NCI-H82 treated with DMSO at 0.1 percent for 48 hours (cell line): ENCODE measurements around the gene MGAT5B.

Experiments
- DNase-seq: peaks from one replicate; lab custom pipeline; 2025; ENCODE audit not compliant: unreplicated experiment; lab: John Stamatoyannopoulos, UW

The MGAT5B gene

DNA sequence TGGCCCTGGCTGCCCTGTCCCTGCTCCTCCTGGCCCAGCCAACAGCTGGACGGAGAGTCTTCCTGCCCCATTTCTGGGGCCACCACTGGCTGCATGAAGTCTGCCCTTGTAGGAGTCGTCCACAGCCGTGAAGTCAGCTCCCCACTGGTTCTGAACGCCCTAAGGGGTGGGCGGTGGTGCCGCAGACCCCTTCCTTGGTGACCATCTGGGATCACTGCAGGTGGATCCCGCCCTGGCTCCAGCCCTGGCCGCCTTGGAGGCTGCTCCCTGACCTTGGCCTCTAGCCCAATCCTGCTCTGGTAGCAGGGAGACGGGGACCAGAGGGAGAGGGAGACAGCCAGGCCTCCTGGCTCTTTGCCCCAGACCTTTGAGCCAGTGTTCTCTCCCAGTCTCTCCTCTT, 35.4 kb downstream of the MGAT5B start:
- DNase-seq: no peak

DNA sequence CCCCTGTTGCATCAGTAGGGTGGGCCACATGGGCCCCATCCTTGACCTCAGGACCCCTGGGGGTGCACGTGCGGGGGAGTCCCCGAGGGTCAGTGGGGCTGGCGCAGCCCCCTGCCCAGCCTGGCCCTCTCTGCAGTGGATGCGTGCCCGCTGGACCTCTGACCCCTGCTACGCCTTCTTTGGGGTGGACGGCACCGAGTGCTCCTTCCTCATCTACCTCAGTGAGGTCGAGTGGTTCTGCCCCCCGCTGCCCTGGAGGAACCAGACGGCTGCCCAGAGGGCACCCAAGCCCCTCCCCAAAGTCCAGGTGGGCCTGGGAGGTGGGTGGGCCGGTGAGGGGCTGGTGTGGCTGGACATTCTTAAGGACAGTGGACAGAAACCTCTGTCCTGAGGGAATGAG, 35.9 kb downstream of the MGAT5B start:
- no peak for DNase-seq

DNA sequence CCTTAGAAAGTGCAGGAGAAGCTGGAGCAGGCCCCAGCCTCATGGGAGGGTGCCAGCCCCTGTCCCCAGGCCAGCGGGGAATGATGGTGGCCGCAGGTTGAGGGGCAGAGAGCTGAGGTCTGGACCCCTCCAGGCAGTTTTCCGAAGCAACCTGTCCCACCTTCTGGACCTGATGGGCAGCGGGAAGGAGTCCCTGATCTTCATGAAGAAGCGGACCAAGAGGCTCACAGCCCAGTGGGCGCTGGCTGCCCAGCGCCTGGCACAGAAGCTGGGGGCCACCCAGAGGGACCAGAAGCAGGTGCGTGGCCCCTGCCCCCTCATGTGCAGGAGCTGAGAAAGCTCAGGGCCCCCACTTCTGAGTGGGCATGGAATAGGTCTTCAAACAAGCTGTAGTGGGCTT, 36.8 kb downstream of the MGAT5B start:
- no peak for DNase-seq

DNA sequence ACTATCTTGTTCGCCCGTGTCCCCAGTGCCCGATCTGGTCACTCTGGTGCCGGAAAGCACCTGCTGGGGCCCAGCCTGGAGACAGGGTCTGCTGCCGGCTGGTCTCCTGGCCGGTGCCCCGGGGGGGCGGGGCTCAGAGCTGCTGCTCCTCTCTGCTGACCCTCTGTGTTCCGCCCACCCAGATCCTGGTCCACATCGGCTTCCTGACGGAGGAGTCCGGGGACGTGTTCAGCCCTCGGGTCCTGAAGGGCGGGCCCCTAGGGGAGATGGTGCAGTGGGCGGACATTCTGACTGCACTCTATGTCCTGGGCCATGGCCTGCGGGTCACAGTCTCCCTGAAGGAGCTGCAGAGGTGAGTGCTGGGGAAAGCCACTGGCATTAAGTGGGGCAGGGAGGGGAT, 37.6 kb downstream of the MGAT5B start:
- DNase-seq: no peak

DNA sequence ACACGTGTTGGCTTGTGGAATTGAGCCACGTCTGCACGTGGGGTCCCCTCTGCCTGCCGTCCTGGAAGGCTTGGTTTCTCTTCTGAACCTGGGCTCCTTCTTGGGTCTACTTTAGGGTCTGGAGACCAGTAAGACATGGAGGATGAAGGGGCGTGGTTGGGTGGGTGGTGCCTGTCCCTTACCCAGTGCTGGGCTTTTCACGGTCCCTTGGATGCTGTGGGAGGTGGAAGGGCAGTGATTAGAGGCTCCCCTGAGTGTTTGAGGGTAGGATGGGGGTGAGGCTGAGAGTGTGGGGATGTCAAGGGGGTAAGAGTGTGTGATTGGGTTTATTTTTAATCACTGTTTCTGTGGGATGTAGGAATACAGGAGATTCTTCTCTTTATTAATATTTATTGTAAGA, 38.3 kb downstream of the MGAT5B start:
- DNase-seq: no peak

DNA sequence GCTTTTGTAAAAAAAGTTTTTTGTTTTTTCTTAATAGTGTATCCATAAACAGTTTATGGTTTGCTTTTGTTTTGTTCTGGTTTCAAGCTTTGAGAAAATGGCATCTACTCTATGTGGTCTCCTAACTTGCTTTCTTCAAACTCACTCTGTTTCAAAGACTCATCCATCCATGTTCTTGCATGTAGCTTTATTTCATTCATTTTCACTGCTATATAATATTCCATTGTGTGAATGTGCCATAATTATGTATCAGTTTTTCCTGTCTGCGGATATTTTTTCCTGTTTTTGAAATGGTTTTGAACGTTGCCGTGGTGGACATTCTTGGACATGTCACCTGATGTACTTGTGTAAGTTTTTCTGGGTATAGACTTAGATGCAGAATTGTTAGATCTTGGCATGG, 39.1 kb downstream of the MGAT5B start:
- no peak for DNase-seq

DNA sequence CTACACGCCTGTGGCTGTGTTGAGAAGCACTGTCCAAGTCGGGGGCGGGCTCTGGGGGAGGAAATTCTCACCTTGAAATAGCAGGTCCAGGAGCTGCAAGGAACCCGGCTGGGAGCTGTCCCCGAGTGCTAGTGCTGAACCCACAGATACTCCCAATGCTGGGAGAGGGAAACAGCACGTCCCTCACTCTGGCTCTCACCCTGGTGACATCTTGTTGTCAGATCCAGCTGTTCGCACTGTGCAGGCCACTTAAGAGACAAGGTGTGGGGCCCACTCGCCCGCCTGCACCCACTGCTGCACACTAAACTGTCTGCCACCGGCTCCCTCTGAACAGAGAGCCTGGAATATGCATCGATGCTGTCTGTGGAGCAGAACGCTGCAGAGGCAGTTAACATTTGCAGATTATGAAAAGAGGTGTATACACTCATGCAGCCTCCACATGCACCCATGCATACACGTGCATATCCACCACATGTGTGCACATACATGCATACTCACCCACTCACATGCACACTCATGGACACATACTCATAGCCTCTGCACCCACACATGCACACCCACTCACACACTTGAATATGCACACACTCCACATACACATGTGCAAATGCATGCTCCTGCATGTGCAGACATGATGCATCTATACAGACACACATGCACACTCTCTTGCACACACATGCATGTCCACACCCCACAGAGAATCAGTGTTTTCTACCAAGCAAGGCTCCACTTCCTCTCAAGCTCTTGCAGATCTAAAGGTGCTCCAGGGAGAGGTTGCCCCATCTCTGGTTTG, 42.0 kb downstream of the MGAT5B start:
- no peak for DNase-seq

DNA sequence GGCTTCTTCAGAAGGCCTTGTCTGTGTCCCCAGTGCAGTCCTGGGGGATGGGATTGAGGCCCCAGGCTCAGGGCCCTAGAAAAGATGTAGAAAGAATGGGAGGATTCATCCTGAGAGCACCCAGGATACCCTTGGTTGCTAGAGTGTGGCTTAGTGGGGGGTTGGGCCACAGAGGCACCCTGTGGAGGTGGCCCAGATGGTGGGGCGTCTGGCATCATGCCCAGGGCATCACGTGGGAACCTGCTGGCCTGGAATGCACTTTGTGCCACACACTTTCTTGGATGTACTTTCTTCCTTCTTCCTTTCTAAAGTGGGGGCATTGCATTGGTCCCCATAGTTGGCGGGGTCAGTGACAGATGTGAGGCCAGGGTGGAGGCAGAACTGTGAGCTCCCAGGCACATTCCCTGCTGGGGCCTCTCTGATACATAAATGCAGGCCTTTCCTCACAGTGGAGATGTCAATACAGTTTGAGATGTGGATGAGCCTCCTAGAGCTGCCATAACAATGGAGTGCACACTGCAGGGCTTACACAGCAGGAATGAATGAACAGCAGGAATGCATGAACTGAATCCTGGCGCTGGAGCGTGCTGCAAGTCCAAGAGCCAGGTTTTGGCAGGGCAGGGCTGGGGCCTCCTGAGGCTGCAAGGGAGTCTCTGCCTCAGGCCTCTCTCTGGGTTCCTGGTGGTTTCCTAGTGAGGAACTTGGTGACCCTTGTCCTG, 43.3 kb downstream of the MGAT5B start:
- DNase-seq: peak; percentile 32

DNA sequence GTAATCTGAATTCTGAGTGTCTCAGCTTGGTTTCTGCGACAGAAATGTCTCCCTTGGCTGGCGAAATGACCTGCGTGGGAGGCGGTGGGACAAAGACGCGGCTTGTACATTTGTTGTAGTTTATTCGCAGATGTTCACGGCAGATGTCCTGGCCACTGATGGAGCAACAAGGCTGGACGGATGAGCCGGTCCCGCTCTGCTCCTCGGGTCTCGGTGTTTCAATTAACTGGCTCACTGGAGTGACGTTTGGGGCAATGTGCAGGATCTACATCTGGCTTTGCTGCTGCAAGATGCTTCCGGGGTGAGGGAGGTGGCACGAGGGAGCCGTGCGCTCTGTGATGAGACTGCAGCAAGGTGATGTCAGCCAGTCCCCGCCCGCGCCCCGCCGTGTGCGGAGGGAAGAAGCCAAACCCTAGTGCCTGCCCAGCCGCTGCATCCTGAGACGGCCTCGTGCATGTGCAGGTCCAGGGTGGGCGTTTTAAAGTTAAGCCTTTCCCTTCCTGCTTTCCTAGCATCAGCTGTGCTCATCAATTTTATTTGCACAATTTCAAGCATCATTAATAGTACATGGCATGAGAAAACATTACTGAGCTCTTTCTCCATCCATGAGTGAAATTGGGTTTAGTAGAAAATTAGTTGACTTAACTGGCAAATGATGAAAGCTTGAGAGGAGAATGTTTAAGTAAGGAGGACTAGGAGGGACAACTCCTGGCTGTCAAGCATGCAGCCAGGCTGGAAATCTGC, 44.4 kb downstream of the MGAT5B start:
- DNase-seq: no peak

DNA sequence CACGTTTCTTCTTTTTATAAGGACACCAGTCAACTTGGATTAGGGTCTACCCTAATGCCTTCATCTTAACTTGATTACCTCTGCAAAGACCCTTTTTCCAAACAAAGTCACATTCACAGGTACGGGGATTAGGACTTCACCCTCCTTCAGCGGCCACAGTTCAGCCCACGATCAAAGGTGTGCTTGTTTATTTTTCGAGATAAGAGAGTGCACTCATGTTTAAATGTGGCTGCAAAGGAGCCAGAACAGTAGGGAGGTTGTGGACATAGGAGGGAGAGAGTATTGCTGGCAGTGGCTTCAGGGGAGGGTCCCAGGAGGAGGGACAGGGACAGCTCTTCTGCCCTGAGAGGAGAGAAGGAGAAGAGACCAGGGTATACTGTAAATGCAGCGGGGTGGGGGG, 46.7 kb downstream of the MGAT5B start:
- no peak for DNase-seq

DNA sequence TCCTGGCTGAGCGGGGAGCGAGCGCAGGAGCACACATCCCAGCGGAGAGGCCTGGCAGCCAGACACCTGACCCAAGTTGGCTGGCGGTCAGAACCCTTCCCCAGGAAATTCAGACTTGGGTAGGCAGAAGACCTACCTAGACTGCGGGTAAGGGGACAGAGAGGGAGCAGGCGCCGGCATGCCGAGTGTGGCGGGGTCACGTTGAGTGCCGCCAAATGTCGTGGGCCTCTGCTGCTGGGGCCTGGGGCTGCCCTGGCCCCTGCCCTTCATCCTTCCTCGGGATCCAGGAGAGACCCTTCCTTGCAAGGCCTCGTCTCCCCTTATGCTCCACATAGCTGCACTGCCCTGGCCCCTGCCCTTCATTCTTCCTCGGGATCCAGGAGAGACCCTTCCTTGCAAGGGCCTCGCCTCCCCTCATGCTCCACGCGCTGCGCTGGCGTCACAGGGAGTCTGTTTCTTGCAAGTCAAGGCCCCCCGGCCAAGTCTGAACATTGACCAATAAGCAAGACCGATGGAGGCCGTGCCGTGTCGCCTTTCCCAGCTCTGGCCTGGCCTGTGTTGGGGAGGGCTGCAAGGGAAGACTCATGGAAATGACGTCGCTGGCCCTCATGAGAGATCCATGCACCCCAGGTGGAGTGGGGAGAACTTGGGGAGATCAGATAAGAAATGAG, 47.8 kb downstream of the MGAT5B start:
- DNase-seq: no peak

DNA sequence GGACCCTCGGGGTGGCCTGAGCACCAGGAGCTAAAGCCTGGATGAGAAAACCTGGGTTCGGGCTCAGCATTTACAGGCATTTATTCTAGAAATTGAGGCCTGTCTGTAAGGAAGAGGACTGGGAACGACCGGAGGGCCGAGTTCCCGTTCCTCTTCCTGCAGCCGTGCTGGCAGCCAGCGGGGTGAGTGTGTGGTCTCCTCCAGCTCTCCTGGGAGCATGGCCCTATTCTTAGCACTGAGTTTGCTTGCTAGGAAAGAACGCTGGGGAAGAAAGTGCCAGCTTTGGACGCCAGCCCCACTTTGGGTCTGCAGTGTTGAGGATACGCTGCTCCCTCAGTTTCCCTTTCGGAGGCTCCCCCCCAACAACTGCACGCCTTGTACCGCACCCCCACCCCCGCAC, 49.6 kb downstream of the MGAT5B start:
- DNase-seq: no peak

DNA sequence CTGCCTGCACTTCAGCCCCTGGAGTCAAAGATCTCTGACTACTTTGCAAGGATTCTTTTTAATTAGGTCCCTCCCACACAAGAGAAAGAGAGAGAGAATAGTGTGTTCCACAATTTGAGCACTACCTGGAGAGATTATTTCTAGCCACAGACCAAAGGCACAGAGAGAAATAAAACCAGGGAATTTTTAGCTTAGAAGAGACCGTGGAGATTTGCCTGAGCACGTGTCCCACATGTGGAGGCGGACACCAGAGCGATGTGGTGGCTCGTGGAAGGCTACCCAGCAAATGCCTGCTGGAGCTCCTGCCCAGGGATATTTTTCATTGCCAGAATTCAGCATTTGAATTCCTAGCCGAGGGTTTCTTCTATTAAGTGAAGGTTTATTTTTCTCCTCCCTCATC, 50.6 kb downstream of the MGAT5B start:
- no peak for DNase-seq

DNA sequence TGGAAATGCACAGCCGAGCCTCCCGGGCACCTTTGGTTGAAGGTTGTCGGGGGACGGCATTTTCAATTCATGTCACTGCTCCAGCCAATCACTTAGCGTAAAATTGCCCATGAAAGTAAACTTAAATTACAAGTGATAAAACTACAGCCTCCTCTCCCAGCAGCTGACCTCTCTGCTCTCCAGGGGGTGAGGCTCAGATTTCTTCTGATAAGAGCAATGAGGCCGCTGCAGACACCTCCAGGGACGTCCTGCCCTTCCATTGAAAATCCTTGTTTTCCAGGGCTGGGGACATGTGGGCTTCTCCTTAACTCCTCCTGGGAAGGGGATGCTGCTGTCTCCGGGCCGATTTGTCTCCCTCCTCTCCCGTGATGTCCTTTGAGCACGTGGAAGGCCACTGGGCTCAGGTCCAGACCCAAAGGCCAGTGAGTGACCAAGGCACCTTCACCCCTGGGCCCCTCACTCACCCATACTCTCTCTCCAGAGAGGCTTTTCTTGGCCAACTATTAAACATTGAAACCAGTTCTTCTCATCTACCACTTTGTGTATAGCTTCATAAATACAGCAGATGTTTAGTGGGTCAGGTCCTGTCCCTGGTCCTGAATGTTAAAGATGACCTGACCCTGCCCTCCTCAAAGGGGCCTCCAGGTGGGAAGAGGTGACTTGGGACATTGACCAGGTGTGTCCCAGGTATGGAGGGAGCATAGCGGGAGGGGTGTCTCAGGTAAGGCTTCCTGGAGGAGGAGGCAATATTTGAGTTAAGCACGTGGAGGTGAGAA, 52.3 kb downstream of the MGAT5B start:
- no peak for DNase-seq

DNA sequence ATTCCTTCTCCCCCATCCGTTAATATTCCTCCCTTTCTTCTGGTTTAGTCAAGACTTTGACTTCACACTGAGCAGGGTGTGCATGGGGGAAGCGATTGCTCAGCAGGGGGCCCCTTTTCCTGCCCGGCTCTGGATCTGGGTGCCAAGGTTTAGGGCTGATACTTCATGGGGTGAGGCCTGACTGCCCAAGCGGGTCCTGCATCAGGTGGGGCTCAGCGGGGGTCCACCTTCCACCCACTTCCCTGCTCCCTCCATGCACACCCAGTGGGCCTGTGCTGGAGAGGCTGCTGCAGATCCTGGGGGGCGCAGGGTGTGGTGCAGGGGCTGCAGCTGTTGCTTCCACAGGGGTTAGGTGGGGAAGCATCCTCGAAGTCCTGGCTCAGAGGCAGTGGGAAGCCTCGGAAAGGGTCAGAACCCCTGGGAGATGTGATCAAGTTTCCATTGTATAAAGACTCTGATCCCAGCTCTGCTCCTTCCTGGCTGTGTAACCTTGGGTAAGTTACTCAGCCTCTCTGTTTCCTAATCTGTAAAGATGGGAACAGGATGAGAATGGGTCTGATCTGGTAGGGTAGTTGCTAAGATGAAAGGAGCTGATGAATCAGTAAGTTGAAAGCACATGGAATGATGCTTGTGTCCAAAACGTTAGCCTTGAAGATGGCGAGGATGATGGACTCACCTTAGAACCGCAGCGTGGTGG, 53.3 kb downstream of the MGAT5B start:
- DNase-seq: no peak

DNA sequence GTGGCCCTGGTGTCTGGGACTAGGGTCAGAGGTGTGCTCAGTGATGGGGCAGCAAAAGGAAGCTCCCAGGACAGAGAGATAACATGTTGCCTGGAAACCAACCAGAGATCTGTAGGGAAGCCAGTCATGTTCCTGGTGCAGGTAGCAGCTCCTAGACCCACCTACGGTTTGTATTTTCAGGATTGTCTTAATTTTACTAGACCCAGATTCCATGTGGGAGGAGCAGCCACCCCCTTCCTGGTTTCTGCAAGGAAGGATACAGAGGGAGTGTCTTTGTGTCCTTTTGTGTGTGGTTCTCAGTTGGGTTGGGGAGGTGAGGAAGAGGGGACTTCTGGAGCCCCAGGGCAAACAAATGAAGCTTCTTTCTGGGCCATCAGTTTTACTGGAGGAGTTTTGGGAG, 53.9 kb downstream of the MGAT5B start:
- DNase-seq: no peak

DNA sequence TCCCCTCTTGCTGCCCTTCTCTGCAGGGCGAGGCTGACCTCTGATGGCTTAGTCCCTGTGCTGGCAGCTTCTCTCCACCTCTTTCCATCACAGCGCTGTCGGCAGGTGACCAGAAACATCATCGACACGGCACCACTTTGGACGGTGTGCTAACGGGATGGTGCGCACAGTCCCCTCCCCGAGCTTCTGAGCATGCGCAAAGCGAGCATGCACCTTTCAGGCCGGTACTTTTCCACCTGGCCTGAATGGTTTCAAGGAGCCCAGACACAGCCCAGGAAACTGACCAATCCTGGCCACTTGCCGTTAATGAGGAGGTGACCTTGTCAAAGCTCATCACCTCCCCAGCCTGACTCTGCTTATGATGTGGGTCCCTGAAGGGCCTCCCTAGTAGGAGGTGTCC, 54.8 kb downstream of the MGAT5B start:
- no peak for DNase-seq

DNA sequence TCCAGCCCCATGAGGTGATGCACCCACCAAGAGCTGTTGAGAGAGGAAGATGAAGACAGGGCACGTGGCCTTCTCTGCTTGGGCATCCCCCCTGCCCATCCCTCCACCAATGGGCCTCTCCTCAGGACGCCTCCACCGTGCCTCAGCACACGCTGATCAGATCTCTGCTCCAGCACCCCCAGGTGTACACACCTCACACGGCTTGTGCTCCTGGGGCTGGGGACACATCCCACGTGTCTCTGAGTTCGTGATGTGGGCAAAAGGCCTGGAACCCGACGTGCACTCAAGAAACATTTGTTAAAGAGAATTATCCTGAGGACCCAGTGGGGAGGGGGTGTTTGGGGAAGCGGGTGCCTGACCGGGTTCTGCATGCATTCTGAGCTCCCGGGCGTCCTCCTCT, 55.3 kb downstream of the MGAT5B start:
- no peak for DNase-seq

DNA sequence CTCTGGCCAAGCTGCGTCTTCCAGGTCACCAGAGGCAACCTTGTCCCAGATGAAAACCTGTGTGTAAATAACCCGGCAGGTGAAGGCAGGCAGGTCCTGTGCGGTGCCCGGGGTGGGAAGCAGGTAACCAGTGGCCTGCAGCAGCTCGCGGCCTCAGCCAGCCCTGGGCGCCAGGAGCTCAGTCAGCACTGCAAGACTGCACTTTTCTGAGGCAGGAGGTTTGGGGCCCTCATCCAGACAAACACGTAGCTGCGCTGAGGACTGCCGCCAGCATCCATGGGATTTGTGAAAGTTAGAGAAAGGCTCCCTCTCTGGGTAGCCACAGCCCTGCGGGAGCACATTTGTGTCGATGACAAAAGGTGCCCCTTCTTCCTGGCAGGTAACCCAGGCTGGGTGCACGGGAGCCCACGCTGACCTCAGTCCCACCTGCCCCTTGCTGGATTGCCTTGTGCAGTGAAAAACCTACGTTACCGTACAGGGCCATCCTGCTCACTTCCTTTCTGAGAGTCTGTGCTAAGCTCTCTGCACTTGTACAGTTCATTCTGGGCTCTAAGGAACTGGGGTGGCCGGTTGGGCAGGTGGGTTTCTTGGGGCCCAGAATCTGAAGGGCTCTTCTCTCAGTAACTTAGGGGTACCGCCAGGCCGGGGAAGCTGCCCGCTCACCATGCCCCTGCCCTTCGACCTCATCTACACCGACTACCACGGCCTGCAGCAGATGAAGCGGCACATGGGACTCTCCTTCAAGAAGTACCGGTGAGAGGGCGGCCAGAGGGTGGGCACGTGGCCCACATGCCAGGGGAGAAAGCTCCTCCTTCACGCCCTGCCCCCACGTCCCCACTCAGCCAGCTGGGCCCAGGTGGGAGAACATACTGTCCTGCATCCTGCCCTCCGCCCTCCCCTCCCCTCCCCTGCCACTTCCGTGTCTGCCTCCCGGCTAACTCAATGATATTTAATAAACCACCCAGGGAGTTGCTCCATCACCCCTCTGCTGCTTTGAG, 56.4 kb downstream of the MGAT5B start:
- DNase-seq: no peak
